Cerebellar nuclear complex (tissue), 1 donor: ENCODE results near the gene OTULINL.

Experiments used
- DNase-seq, 2 experiments: peaks; one replicate each; lab custom pipeline; 2025; lab: John Stamatoyannopoulos, UW

OTULINL gene

GRCh38 chr5:14577079-14577725 is 4.4 kb upstream of the OTULINL start:
- no peak for DNase-seq

GRCh38 chr5:14577971-14578370 is 3.6 kb upstream of the OTULINL start:
- DNase-seq, result no peak

- no peak for DNase-seq
These were observed 2.3 kb upstream of the OTULINL start for GRCh38 chr5:14579246-14579645.

GRCh38 chr5:14579731-14580397 is 1.7 kb upstream of the OTULINL start:
- DNase-seq, result no peak

- DNase-seq, result no peak
These were observed 1.1 kb upstream of the OTULINL start for GRCh38 chr5:14580398-14581034.

GRCh38 chr5:14581891-14582796 is 552 bp downstream of the OTULINL start:
- no peak for DNase-seq

- DNase-seq, result peak; percentile 5 to 59
These were observed 1.2 kb downstream of the OTULINL start for GRCh38 chr5:14582797-14583137.

GRCh38 chr5:14584848-14585247 is 3.3 kb downstream of the OTULINL start:
- DNase-seq, result no peak

GRCh38 chr5:14587150-14587549 is 5.6 kb downstream of the OTULINL start:
- no peak for DNase-seq

- no peak for DNase-seq
These were observed 6.6 kb downstream of the OTULINL start for GRCh38 chr5:14588145-14588544.

GRCh38 chr5:14588758-14589543 is 7.4 kb downstream of the OTULINL start:
- no peak for DNase-seq

- DNase-seq, result no peak
These were observed 9.4 kb downstream of the OTULINL start for GRCh38 chr5:14590949-14591348.

GRCh38 chr5:14591548-14591947 is 10.0 kb downstream of the OTULINL start:
- DNase-seq, result no peak

GRCh38 chr5:14593326-14594021 is 11.9 kb downstream of the OTULINL start:
- no peak for DNase-seq

- DNase-seq, result no peak
These were observed 12.9 kb downstream of the OTULINL start for GRCh38 chr5:14594378-14595074.

GRCh38 chr5:14595189-14595588 is 13.6 kb downstream of the OTULINL start:
- DNase-seq, result no peak

- no peak for DNase-seq
These were observed 14.3 kb downstream of the OTULINL start for GRCh38 chr5:14595891-14596290.

GRCh38 chr5:14597080-14597479 is 15.5 kb downstream of the OTULINL start:
- no peak for DNase-seq

GRCh38 chr5:14598225-14598624 is 16.6 kb downstream of the OTULINL start:
- no peak for DNase-seq

GRCh38 chr5:14599476-14600127 is 18.0 kb downstream of the OTULINL start:
- no peak for DNase-seq
